HepG2 (cell line): ENCODE data around the gene PPP2R5C. TPM values are rescaled to one million over a fixed set of nuclear protein-coding genes. Genes with fewer than 3 reads are reported as not detected.

Experiments
- ATF7-NPFF ChIP-seq: sonication (generic); formaldehyde crosslinking; IDR thresholded peaks from 2 replicates; pipeline ENCODE4 v1.8.1; 2023; ENCODE audit warnings: mild to moderate bottlenecking, low read depth, missing genetic modification reagents, moderate library complexity
- ATRX ChIP-seq: sonication (generic); formaldehyde crosslinking; IDR thresholded peaks from 2 replicates; pipeline ENCODE4 v1.4.0; 2020; ENCODE audit warnings: missing genetic modification reagents, borderline replicate concordance
- CREM ChIP-seq, 2 experiments: sonication (generic) in 1 of 2; formaldehyde crosslinking in 1 of 2; IDR thresholded peaks; 2 replicates each; pipeline versions ENCODE4 v1.4.0 to v1.6.1; 2016 to 2020; ENCODE audit warnings: antibody characterized with exemption in 1 of 2, mild to moderate bottlenecking in 1 of 2, missing genetic modification reagents in 1 of 2
- FOXC1 ChIP-seq: sonication (generic); formaldehyde crosslinking; IDR thresholded peaks from 2 replicates; pipeline ENCODE4 v1.8.0; 2022; ENCODE audit warnings: mild to moderate bottlenecking, missing genetic modification reagents, borderline replicate concordance
- GABPA ChIP-seq, 2 experiments: IDR thresholded peaks; 2 replicates each; pipeline ENCODE4 v1.6.1; 2011 to 2016; ENCODE audit warnings: low read depth in 2 of 2, low read length in 1 of 2, missing biosample characterization in 1 of 2, missing genetic modification characterization in 1 of 2
- HMGXB3 ChIP-seq: sonication (generic); formaldehyde crosslinking; IDR thresholded peaks from 2 replicates; pipeline ENCODE4 v1.4.0; 2020; ENCODE audit warnings: missing genetic modification reagents, borderline replicate concordance
- JUND ChIP-seq: sonication (generic); formaldehyde crosslinking; IDR thresholded peaks from 2 replicates; pipeline ENCODE4 v1.8.0; 2022; ENCODE audit warnings: mild to moderate bottlenecking, missing genetic modification reagents
- MEIS2 ChIP-seq: sonication (generic); formaldehyde crosslinking; IDR thresholded peaks from 2 replicates; pipeline ENCODE4 v1.9.0; 2021; ENCODE audit warnings: mild to moderate bottlenecking, missing genetic modification reagents
- SIX4 ChIP-seq: sonication (generic); formaldehyde crosslinking; IDR thresholded peaks from 2 replicates; pipeline ENCODE4 v1.4.0; 2020; ENCODE audit warnings: missing genetic modification reagents
- SPEN ChIP-seq: sonication (generic); formaldehyde crosslinking; IDR thresholded peaks from 2 replicates; pipeline ENCODE4 v1.5.1; 2020; ENCODE audit warnings: low read depth, mild to moderate bottlenecking, missing genetic modification reagents
- TBX2 ChIP-seq: sonication (generic); formaldehyde crosslinking; IDR thresholded peaks from 2 replicates; pipeline ENCODE4 v1.5.0; 2020; ENCODE audit warnings: missing genetic modification reagents, mild to moderate bottlenecking, borderline replicate concordance
- ZFAT ChIP-seq: sonication (generic); formaldehyde crosslinking; conservative IDR thresholded peaks from 2 replicates; pipeline ENCODE4 v1.8.1; 2023; ENCODE audit warnings: missing genetic modification reagents, inconsistent platforms
- ZNF317 ChIP-seq: sonication (generic); formaldehyde crosslinking; IDR thresholded peaks from 2 replicates; pipeline ENCODE4 v1.5.0; 2020; ENCODE audit warnings: mild to moderate bottlenecking, missing genetic modification reagents
- ZNF496 ChIP-seq: sonication (generic); formaldehyde crosslinking; IDR thresholded peaks from 2 replicates; pipeline ENCODE4 v1.8.1; 2023; ENCODE audit warnings: mild to moderate bottlenecking, moderate library complexity, missing genetic modification reagents; ENCODE audit not compliant: insufficient replicate concordance
- ZNF563 ChIP-seq: sonication (generic); formaldehyde crosslinking; IDR thresholded peaks from 2 replicates; pipeline ENCODE4 v1.8.0; 2022; ENCODE audit warnings: mild to moderate bottlenecking, moderate library complexity, missing genetic modification reagents
- ZNF572 ChIP-seq: sonication (generic); formaldehyde crosslinking; IDR thresholded peaks from 2 replicates; pipeline ENCODE4 v1.5.1; 2020; ENCODE audit warnings: mild to moderate bottlenecking, missing genetic modification reagents
- ZNF644 ChIP-seq: IDR thresholded peaks from 2 replicates; pipeline ENCODE4 v1.6.1; 2016; ENCODE audit warnings: low read depth
- ZNF792 ChIP-seq: IDR thresholded peaks from 2 replicates; pipeline ENCODE4 v1.6.1; 2016
- ZXDC ChIP-seq: sonication (generic); formaldehyde crosslinking; IDR thresholded peaks from 2 replicates; pipeline ENCODE4 v1.5.0; 2020; ENCODE audit warnings: mild to moderate bottlenecking, missing genetic modification reagents
- polyA plus RNA-seq, 8 experiments: library from polyadenylated mRNA; depleted of rRNA in 3 of 8; stranded (reverse) in 7 of 8; unstranded in 1 of 8; fragments of >200 nt; fragmentation: Illumina TruSeq in 4 of 8; extraction: Trizol in 4 of 8; gene quantifications; 2 replicates each; pipeline versions ENCODE4 v1.2.1 to v1.2.3, GENCODE V29; 2011 to 2016; ENCODE audit warnings: low read depth in 4 of 8, missing spikeins in 1 of 8, mixed read lengths in 1 of 8; ENCODE audit not compliant: insufficient read depth in 1 of 8
- total RNA-seq, 5 experiments: library from RNA; depleted of rRNA; stranded (reverse); fragments of >200 nt; fragmentation: Illumina TruSeq; extraction: Trizol; gene quantifications; 2 replicates each; pipeline ENCODE4 v1.2.3, GENCODE V29; 2016; ENCODE audit warnings: low read depth in 1 of 5
- TF ChIP-seq, protein P1 (sequence below): IDR thresholded peaks from 2 replicates; pipeline ENCODE4 v1.6.1; 2016; ENCODE audit warnings: missing biosample characterization, missing genetic modification reagents, low read depth

PPP2R5C gene
- total and polyA plus RNA-seq, 2 of the 13 experiments (the other 11 are each of a cell fraction or from before 2014, with no cell fraction given), result 74.3 to 78.5 TPM

GRCh38 chr14:101731187-101732080 lies 30.1 kb upstream of the PPP2R5C start (continued):
- TF ChIP-seq HMGXB3, result no peak
- TF ChIP-seq ZNF496, result no peak
- TF ChIP-seq ZNF317 (CRISPR knock-in tag), result peak; percentile 49; the same call in 1 of the 2 replicates
- TF ChIP-seq, protein P1, sequence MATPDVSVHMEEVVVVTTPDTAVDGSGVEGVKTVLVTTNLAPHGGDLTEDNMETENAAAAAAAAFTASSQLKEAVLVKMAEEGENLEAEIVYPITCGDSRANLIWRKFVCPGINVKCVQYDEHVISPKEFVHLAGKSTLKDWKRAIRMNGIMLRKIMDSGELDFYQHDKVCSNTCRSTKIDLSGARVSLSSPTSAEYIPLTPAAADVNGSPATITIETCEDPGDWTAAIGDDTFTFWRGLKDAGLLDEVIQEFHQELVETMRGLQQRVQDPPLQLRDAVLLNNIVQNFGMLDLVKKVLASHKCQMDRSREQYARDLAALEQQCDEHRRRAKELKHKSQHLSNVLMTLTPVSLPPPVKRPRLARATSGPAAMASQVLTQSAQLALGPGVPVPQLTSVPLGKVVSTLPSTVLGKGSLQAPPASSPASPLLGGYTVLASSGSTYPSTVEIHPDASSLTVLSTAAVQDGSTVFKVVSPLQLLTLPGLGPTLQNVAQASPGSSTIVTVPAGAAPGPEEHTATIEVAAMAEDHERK (CRISPR knock-in tag), result no peak
- peak; percentile 45; the same call in 1 of the 2 replicates for TF ChIP-seq ZNF563 (CRISPR knock-in tag)
- TF ChIP-seq MEIS2 (CRISPR knock-in tag), result no peak
- TF ChIP-seq GABPA (IDR thresholded peaks at IDR 0.05; ENCODE audit: low read depth, low read length), result peak; percentile 46
- TF ChIP-seq GABPA (CRISPR knock-in tag; IDR thresholded peaks at IDR 0.05; ENCODE audit: low read depth), result peak; percentile 80
- TF ChIP-seq FOXC1 (CRISPR knock-in tag), result 0 out of 2 replicates have a peak, but pooled peaks have one; percentile 50
- peak; percentile 39; the same call in 1 of the 2 replicates for TF ChIP-seq SPEN (CRISPR knock-in tag)
- TF ChIP-seq ZNF644 (CRISPR knock-in tag), result peak; percentile 70
- TF ChIP-seq ZXDC (CRISPR knock-in tag), result no peak
- no peak for TF ChIP-seq SIX4 (CRISPR knock-in tag)
- TF ChIP-seq CREM (IDR thresholded peaks at IDR 0.05), result peak; percentile 52
- TF ChIP-seq CREM (CRISPR knock-in tag; IDR thresholded peaks at IDR 0.05), result no peak
- no peak for TF ChIP-seq ATRX (CRISPR knock-in tag)
- no peak for TF ChIP-seq ZNF572 (CRISPR knock-in tag)
- no peak; the same call in 1 of the 2 replicates for TF ChIP-seq ATF7-NPFF
- no peak; the same call in 1 of the 2 replicates for TF ChIP-seq ZNF792 (CRISPR knock-in tag)
- TF ChIP-seq JUND (CRISPR knock-in tag), result peak; percentile 67; the same call in 1 of the 2 replicates
- TF ChIP-seq ZFAT (CRISPR knock-in tag), result no peak
- peak; percentile 52; the same call in 1 of the 2 replicates for TF ChIP-seq TBX2 (CRISPR knock-in tag)
